ENCODE results near the gene TFF3.

DNA sequence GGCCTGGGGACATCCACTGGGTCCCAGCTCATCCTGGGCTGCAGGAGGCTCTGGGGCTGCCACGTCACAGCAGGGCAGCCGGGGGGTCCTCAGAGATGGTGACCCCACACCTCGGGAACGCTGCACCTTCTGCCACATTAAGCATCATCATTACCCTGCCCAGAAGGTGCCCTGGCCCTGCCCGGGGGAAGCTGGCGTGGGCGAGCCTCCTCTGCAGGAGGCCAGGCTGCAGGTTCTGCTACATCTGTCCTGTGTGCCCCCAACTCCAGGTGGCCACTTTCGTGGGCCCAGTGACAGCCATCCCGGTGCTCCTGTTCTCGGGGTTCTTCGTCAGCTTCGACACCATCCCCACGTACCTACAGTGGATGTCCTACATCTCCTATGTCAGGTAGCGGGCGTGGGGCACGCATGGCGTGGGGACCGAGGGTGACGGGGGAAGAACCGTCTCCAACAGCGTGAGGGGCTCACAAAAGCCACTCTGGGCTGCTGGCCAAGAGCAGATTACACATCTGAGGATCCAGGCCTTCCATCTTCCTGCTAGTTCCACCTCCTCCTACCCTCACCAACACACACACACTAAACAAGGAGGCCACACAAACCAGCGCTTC, 20.8 kb downstream of the TFF3 start:
- no peak for TF ChIP-seq POLR2A (IDR thresholded peaks at IDR 0.05; ENCODE audit: low read length)
- no peak for TF ChIP-seq GATA1 (IDR thresholded peaks at IDR 0.05; ENCODE audit: low read depth, low read length)

All from erythroblast (primary cell).